ENCODE measurements around the gene ZNF202.

ZNF202 gene

GRCh38 chr11:123702139-123702538 is 39.3 kb downstream of the ZNF202 start:
- Histone ChIP-seq H3K9me3 (ENCODE audit: control extremely low read depth in 1 of 5, control insufficient read depth in 4 of 5, insufficient read depth in 2 of 5, low read depth in 1 of 5, low read length in 4 of 5) (no peaks in the 10 kb centered on the region), H3K27me3 (replicated peaks in 2 of 5; ENCODE audit: control insufficient read depth in 4 of 5, insufficient read depth in 5 of 5, low read length in 4 of 5) (peaks cover 0 to 2% (median 0%) of the 10 kb centered on the region in 5 experiments), H3K27ac (ENCODE audit: insufficient read depth in 1 of 2, low read depth in 1 of 2, low read length in 2 of 2, poor library complexity in 1 of 2, severe bottlenecking in 2 of 2) (no peak overlapping the region), H3K4me1 (ENCODE audit: control extremely low read depth in 1 of 4, control insufficient read depth in 4 of 4, insufficient read depth in 4 of 4, low read length in 3 of 4) (no peaks in the 10 kb centered on the region), H3K36me3 (ENCODE audit: control insufficient read depth in 4 of 4, insufficient read depth in 4 of 4, low read length in 3 of 4) (no peaks in the 10 kb centered on the region), H3K4me3 (ENCODE audit: control insufficient read depth in 1 of 7, extremely low read depth in 1 of 7, insufficient read depth in 4 of 7, low read depth in 2 of 7, low read length in 6 of 7) (no peak overlapping the region)
- WGBS (ENCODE audit: insufficient coverage), result 85% methylated on average over 9 of the region's 9 CpGs
- no peak for DNase-seq
- POLR2A ChIA-PET, result no interaction called here
- CTCF ChIA-PET, result no interaction called here

GRCh38 chr11:123700772-123701171 is 40.7 kb downstream of the ZNF202 start:
- Histone ChIP-seq H3K36me3 (ENCODE audit: control insufficient read depth in 4 of 4, insufficient read depth in 4 of 4, low read length in 3 of 4) (no peaks in the 10 kb centered on the region), H3K27ac (ENCODE audit: insufficient read depth in 1 of 2, low read depth in 1 of 2, low read length in 2 of 2, poor library complexity in 1 of 2, severe bottlenecking in 2 of 2) (no peak overlapping the region), H3K4me1 (ENCODE audit: control extremely low read depth in 1 of 4, control insufficient read depth in 4 of 4, insufficient read depth in 4 of 4, low read length in 3 of 4) (no peaks in the 10 kb centered on the region), H3K27me3 (replicated peaks in 2 of 5; ENCODE audit: control insufficient read depth in 4 of 5, insufficient read depth in 5 of 5, low read length in 4 of 5) (peaks cover 0 to 2% (median 0%) of the 10 kb centered on the region in 5 experiments), H3K9me3 (ENCODE audit: control extremely low read depth in 1 of 5, control insufficient read depth in 4 of 5, insufficient read depth in 2 of 5, low read depth in 1 of 5, low read length in 4 of 5) (no peaks in the 10 kb centered on the region), H3K4me3 (ENCODE audit: control insufficient read depth in 1 of 7, extremely low read depth in 1 of 7, insufficient read depth in 4 of 7, low read depth in 2 of 7, low read length in 6 of 7) (no peak overlapping the region)
- WGBS (ENCODE audit: insufficient coverage), result 100% methylated on average over 1 of the region's 3 CpGs
- ChIA-PET POLR2A (no interaction called here), CTCF (interaction anchor here (0.6 to 0.9 kb wide), 2 partner anchors 46 to 60 kb away, joined by 3 read pairs; no protein-coding TSS in a partner anchor)
- no peak for DNase-seq

- Histone ChIP-seq H3K9me3 (ENCODE audit: control extremely low read depth in 1 of 5, control insufficient read depth in 4 of 5, insufficient read depth in 2 of 5, low read depth in 1 of 5, low read length in 4 of 5) (no peaks in the 10 kb centered on the region), H3K4me1 (ENCODE audit: control extremely low read depth in 1 of 4, control insufficient read depth in 4 of 4, insufficient read depth in 4 of 4, low read length in 3 of 4) (no peaks in the 10 kb centered on the region), H3K36me3 (ENCODE audit: control insufficient read depth in 4 of 4, insufficient read depth in 4 of 4, low read length in 3 of 4) (no peaks in the 10 kb centered on the region), H3K27ac (ENCODE audit: insufficient read depth in 1 of 2, low read depth in 1 of 2, low read length in 2 of 2, poor library complexity in 1 of 2, severe bottlenecking in 2 of 2) (no peak overlapping the region), H3K27me3 (replicated peaks in 2 of 5; ENCODE audit: control insufficient read depth in 4 of 5, insufficient read depth in 5 of 5, low read length in 4 of 5) (peaks cover 0 to 2% (median 0%) of the 10 kb centered on the region in 5 experiments), H3K4me3 (ENCODE audit: control insufficient read depth in 1 of 7, extremely low read depth in 1 of 7, insufficient read depth in 4 of 7, low read depth in 2 of 7, low read length in 6 of 7) (no peak overlapping the region)
- POLR2A ChIA-PET, result no interaction called here
- WGBS (ENCODE audit: insufficient coverage), result 71% methylated on average over 1 of the region's 2 CpGs
- CTCF ChIA-PET, result interaction anchor here (0.7 to 1.8 kb wide), 4 partner anchors 8 to 52 kb away, joined by 3 to 9 read pairs (median 4); no protein-coding TSS in a partner anchor
- no peak for DNase-seq
Measured at GRCh38 chr11:123698546-123699127, 42.8 kb downstream of the ZNF202 start.

- no peak for DNase-seq
- H3K9me3 ChIP-seq (ENCODE audit: control extremely low read depth in 1 of 5, control insufficient read depth in 4 of 5, insufficient read depth in 2 of 5, low read depth in 1 of 5, low read length in 4 of 5), result peaks cover 0 to 2% (median 0%) of the 10 kb centered on the region in 5 experiments
- no CpG with 5 or more reads among the region's 2 CpGs for WGBS (ENCODE audit: insufficient coverage)
Measured at GRCh38 chr11:123696183-123696582, 45.3 kb downstream of the ZNF202 start.

GRCh38 chr11:123695231-123695630 is 46.2 kb downstream of the ZNF202 start:
- ChIA-PET CTCF (no interaction called here), POLR2A (no interaction called here)
- DNase-seq, result no peak
- H3K27me3 ChIP-seq (replicated peaks in 2 of 5; ENCODE audit: control insufficient read depth in 4 of 5, insufficient read depth in 5 of 5, low read length in 4 of 5), result peaks cover 0 to 7% (median 3%) of the 10 kb centered on the region in 5 experiments
- peaks cover 0 to 2% (median 0%) of the 10 kb centered on the region in 5 experiments for H3K9me3 ChIP-seq (ENCODE audit: control extremely low read depth in 1 of 5, control insufficient read depth in 4 of 5, insufficient read depth in 2 of 5, low read depth in 1 of 5, low read length in 4 of 5)
- no peaks in the 10 kb centered on the region for H3K36me3 ChIP-seq (ENCODE audit: control insufficient read depth in 4 of 4, insufficient read depth in 4 of 4, low read length in 3 of 4)
- H3K4me3 ChIP-seq (ENCODE audit: control insufficient read depth in 1 of 7, extremely low read depth in 1 of 7, insufficient read depth in 4 of 7, low read depth in 2 of 7, low read length in 6 of 7), result no peak overlapping the region
- WGBS (ENCODE audit: insufficient coverage), result 100% methylated on average over 1 of the region's 9 CpGs
- no peak overlapping the region for H3K27ac ChIP-seq (ENCODE audit: insufficient read depth in 1 of 2, low read depth in 1 of 2, low read length in 2 of 2, poor library complexity in 1 of 2, severe bottlenecking in 2 of 2)
- H3K4me1 ChIP-seq (ENCODE audit: control extremely low read depth in 1 of 4, control insufficient read depth in 4 of 4, insufficient read depth in 4 of 4, low read length in 3 of 4), result no peaks in the 10 kb centered on the region

More at GRCh38 chr11:123696183-123696582, 45.3 kb downstream of the ZNF202 start:
- Histone ChIP-seq H3K4me3 (ENCODE audit: control insufficient read depth in 1 of 7, extremely low read depth in 1 of 7, insufficient read depth in 4 of 7, low read depth in 2 of 7, low read length in 6 of 7) (no peak overlapping the region), H3K27me3 (replicated peaks in 2 of 5; ENCODE audit: control insufficient read depth in 4 of 5, insufficient read depth in 5 of 5, low read length in 4 of 5) (peaks cover 0 to 5% (median 2%) of the 10 kb centered on the region in 5 experiments), H3K27ac (ENCODE audit: insufficient read depth in 1 of 2, low read depth in 1 of 2, low read length in 2 of 2, poor library complexity in 1 of 2, severe bottlenecking in 2 of 2) (no peak overlapping the region), H3K4me1 (ENCODE audit: control extremely low read depth in 1 of 4, control insufficient read depth in 4 of 4, insufficient read depth in 4 of 4, low read length in 3 of 4) (no peaks in the 10 kb centered on the region), H3K36me3 (ENCODE audit: control insufficient read depth in 4 of 4, insufficient read depth in 4 of 4, low read length in 3 of 4) (no peaks in the 10 kb centered on the region)
- POLR2A ChIA-PET, result no interaction called here
- CTCF ChIA-PET, result no interaction called here

- WGBS (ENCODE audit: insufficient coverage), result 44% methylated on average over 1 of the region's 2 CpGs
- Histone ChIP-seq H3K4me1 (ENCODE audit: control extremely low read depth in 1 of 4, control insufficient read depth in 4 of 4, insufficient read depth in 4 of 4, low read length in 3 of 4) (no peaks in the 10 kb centered on the region), H3K27ac (ENCODE audit: insufficient read depth in 1 of 2, low read depth in 1 of 2, low read length in 2 of 2, poor library complexity in 1 of 2, severe bottlenecking in 2 of 2) (no peak overlapping the region), H3K4me3 (ENCODE audit: control insufficient read depth in 1 of 7, extremely low read depth in 1 of 7, insufficient read depth in 4 of 7, low read depth in 2 of 7, low read length in 6 of 7) (no peak overlapping the region), H3K27me3 (replicated peaks in 2 of 5; ENCODE audit: control insufficient read depth in 4 of 5, insufficient read depth in 5 of 5, low read length in 4 of 5) (peaks cover 0 to 8% (median 3%) of the 10 kb centered on the region in 5 experiments), H3K9me3 (ENCODE audit: control extremely low read depth in 1 of 5, control insufficient read depth in 4 of 5, insufficient read depth in 2 of 5, low read depth in 1 of 5, low read length in 4 of 5) (peaks cover 0 to 2% (median 0%) of the 10 kb centered on the region in 5 experiments), H3K36me3 (ENCODE audit: control insufficient read depth in 4 of 4, insufficient read depth in 4 of 4, low read length in 3 of 4) (no peaks in the 10 kb centered on the region)
- ChIA-PET CTCF (no interaction called here), POLR2A (no interaction called here)
- DNase-seq, result no peak
Measured at GRCh38 chr11:123694551-123694950, 46.9 kb downstream of the ZNF202 start.

GRCh38 chr11:123692961-123693360 is 48.5 kb downstream of the ZNF202 start:
- POLR2A ChIA-PET, result no interaction called here
- no peak overlapping the region for H3K27ac ChIP-seq (ENCODE audit: insufficient read depth in 1 of 2, low read depth in 1 of 2, low read length in 2 of 2, poor library complexity in 1 of 2, severe bottlenecking in 2 of 2)
- H3K9me3 ChIP-seq (ENCODE audit: control extremely low read depth in 1 of 5, control insufficient read depth in 4 of 5, insufficient read depth in 2 of 5, low read depth in 1 of 5, low read length in 4 of 5), result peaks cover 0 to 2% (median 0%) of the 10 kb centered on the region in 5 experiments
- H3K36me3 ChIP-seq (ENCODE audit: control insufficient read depth in 4 of 4, insufficient read depth in 4 of 4, low read length in 3 of 4), result no peaks in the 10 kb centered on the region
- DNase-seq, result no peak
- no peaks in the 10 kb centered on the region for H3K4me1 ChIP-seq (ENCODE audit: control extremely low read depth in 1 of 4, control insufficient read depth in 4 of 4, insufficient read depth in 4 of 4, low read length in 3 of 4)
- CTCF ChIA-PET, result interaction anchor here (1.0 to 1.1 kb wide), 2 partner anchors 13 to 15 kb away, joined by 3 to 4 read pairs; no protein-coding TSS in a partner anchor
- H3K4me3 ChIP-seq (ENCODE audit: control insufficient read depth in 1 of 7, extremely low read depth in 1 of 7, insufficient read depth in 4 of 7, low read depth in 2 of 7, low read length in 6 of 7), result no peak overlapping the region
- H3K27me3 ChIP-seq (replicated peaks in 2 of 5; ENCODE audit: control insufficient read depth in 4 of 5, insufficient read depth in 5 of 5, low read length in 4 of 5), result peaks cover 0 to 9% (median 5%) of the 10 kb centered on the region in 5 experiments
